NCI-H1048 (cell line): ENCODE data around the gene SELENOK.
"Not testable (repeated sequence)": the region's sequence is repeated elsewhere in the genome, so short reads cannot be mapped to it uniquely, and the experiment has no call there.

ENCODE experiments used
- DNase-seq: peaks from one replicate; lab custom pipeline; 2025; lab: John Stamatoyannopoulos, UW

Gene SELENOK

DNA sequence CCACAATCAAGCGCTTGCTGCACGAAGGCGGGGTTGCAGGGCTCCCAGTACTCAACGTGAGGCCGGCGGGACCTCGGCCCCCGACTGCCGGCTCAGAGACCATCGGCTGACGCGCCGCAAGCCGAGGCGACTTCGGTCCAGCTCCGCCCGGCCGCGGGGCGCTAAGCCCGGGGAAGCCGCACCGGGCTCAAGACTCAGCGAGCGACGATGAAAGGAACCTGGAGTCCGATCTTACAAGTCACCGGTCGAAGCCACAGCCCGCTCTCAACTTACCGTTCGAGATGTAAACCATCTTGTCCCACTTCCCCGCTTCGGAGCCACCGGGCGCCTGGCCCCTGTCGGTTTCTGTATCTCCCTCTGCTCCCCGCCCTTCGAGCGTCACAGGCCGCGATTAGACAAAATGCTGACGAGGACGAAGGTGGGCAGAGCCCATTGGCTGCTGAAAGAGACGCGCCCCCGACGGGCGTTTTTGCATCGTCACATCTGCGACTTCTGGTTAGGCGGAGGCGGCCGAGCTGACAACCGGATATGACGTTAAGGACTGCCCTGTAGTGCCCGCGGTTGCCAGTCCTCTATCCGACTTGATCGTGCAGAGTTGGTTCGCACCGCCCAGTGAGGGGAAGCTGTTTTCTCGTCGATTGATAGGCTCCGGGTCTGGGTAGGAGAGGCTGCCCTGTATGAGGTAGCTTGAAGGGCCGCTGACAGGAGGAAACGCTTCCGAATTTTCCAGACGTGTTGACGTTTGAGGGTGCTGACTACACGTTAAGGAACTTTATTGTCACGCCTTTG, at the start of gene SELENOK:
SELENOK (minus strand) TSS at position 363 of the 789 bp plus-strand sequence.
- DNase-seq = peak; percentile 99

DNA sequence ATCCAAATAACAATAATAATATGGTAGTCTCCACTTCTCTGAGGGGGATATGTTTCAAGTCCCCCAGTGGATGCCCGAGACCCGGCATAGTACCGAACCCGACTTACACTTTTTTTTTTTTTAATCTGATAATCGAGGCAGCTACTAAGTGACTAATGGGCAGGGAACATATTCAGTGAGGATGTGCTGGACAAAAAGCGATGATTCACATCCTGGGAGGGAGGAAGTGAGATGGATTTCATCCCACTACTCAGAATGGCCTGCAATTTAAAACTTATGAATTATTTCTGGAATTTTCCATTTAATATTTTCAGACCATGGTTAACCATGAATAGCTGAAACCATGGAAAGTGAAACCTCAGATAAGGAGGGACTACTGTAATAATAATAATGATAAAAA, 49.5 kb upstream of the SELENOK start:
- DNase-seq = no peak

- DNase-seq = no peak
These were observed 49.0 kb upstream of the SELENOK start for GRCh38 chr3:53940623-53941022.

DNA sequence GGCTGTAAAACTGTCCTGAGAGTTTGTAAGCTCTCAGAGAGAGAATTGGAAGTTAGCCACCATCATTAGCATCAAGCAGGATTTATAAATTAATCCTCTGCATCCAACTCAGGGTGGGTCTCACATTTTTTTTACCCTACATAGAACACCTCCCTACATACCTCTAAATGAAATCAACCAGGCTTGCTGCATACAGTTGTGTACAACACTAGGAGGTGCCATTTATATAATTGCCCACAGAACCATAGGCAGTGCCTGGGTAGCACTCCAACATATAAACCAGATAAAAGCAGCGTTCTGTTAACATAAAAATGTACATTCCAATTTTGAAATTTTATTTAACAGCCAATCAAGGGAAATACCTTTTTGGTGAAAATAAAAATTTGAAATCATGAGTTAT, 48.2 kb upstream of the SELENOK start:
- DNase-seq = no peak

- DNase-seq = no peak
These were observed 47.5 kb upstream of the SELENOK start for GRCh38 chr3:53939086-53939582.

DNA sequence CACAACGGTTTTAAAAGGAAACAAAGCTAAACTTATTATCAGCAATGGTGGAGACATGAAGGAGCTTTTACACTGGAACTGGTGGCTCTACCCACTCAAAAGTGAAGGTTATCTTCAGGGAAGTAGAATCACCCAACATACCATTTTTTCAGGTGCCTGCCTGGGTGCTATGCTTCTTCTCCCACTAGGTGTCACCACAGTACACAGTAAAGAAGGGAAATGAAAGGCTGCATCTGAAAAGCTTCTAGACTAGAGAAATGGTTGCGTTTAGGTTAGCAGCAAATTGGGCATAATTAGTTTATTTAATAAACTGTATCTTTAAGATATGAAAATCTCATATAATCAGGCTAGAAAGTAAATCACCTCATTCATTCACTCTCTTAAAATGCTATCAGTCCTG, 47.0 kb upstream of the SELENOK start:
- peak; percentile 2 for DNase-seq

DNA sequence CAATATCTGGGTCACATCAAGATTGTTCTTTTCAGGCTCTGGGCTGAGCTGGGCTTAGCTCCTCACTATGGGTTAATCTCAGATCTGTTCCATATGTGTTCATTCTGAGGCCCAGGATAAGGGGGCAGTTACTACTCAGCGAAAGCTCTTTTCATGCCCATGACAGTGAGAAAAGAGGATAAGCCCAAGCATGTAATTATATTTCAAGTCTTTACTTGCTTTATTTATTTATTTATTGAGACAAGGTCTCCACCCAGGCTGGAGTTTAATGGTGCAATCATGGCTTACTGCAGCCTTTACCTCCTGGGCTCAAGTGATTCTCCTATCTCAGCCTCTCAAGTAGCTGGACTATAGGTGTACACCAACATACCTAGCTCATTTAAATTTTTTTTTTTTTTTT, 44.7 kb upstream of the SELENOK start:
- DNase-seq = no peak

DNA sequence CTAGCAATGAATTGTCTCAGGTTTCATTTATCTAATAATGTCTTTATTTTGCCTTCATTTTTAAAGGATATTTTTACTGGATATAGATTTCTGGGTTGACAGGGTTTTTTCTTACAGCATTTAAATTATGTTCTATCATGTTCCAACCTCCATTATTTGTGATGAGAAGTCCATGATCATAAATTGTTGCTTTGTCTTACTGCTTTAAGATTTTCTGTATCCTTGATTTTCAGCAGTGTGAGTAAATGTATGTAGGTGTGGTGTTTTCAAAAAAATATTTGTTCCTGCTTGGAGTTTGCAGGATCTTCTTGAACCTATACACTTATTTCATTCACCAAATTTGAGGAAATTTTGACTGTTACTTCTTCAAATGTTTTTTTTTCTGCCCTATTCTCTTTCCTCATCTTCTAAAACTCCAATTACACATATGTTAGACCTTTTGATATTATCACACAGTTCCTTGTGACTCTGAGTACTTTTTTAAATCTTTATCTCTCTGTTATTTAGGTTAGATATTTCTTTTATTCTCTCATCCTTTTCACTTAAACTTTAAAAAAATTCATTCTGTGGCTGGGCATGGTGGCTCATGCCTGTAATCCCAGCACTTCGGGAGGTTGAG, 43.7 kb upstream of the SELENOK start:
- DNase-seq = no peak

- DNase-seq = not testable (repeated sequence)
These were observed 35.7 kb upstream of the SELENOK start for GRCh38 chr3:53927208-53927872.

GRCh38 chr3:53921296-53921695, 29.6 kb upstream of the SELENOK start:
- no peak for DNase-seq

DNA sequence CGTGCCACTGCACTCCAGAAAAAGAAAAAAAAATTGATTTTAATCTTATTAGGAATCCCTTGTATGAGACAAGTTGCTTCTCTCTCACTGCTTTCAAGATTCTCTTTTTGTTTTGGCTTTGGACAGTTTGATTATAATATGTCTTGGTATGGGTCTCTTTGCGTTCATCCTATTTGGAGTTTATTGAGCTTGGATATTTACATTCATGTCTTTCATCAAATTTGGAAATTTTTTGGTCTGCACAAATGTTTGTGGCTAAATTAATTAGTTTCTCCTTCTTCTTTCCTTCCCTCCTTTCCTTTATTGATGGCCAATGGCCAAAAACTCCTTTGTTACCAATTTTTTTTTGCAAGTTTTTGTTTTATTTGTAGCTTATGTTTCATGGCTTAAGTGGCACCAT, 28.1 kb upstream of the SELENOK start:
- no peak for DNase-seq

DNA sequence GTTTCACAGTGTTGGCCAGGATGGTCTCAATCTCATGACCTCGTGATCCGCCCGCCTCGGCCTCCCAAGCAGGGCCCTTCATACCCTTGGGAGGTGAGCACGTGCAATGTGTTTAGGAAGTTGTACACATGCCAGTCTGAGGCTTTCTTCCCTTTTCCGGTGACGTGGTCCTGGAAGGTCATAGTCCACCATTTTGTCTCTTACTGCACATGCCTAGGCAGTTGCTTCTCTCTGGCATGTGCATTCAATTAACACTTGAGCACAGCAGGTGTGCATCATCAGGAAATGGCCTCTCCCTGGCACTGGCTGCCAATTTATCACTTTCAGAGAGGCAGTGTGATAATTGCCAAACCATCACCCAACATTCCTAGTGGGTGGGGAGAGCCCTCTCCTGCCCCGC, 21.7 kb upstream of the SELENOK start:
- DNase-seq = no peak

DNA sequence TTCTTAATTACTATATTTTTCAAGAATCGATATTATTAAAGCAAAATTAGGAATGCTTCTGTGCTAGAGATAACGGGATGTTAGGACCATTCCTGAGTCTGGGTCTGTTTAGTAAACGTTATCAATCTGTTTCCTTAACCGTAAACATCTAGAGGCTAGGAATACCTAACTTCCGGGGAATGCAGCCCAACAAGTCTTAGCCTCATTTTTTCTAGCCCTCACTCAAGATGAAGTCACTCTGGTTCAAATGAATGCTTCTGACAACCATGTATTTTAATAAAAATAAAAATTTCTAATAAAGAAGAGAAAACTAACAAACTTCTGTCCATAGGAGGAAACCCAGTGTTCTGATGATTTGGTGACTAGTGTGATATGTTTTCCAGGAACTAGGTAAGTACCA, 11.1 kb upstream of the SELENOK start:
- no peak for DNase-seq

- no peak for DNase-seq
These were observed 10.4 kb upstream of the SELENOK start for GRCh38 chr3:53902067-53902466.

DNA sequence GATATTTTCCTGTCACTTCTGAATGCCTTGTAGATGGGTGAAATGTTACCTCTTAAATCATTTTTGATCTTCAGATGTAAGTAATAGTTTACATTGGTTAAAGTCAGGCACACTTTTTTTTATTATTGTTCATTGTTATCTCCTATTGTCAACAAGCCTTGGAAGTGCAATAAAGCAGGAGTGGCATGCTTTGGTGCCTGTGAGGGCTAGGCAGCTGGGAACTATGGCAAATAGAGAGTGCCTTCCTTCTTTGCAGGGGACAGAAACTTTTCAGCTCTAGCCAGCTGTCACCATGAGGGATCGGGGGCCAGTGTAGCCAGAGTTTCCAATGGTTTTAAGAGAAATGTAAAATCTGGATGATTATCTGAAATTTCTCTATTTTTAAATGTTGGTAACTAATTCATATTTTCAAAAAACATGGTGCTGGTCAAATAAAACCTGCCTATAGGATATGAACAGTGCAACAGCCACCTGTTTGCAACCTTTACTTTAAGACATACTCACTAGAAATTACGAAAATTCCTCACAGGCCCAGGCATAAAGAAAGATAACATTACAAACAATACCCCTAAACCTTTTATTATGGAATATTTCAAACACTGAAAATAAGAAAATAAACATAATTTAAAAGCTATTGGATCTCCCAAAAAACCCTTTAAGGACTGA, 9.1 kb upstream of the SELENOK start:
- DNase-seq = no peak

DNA sequence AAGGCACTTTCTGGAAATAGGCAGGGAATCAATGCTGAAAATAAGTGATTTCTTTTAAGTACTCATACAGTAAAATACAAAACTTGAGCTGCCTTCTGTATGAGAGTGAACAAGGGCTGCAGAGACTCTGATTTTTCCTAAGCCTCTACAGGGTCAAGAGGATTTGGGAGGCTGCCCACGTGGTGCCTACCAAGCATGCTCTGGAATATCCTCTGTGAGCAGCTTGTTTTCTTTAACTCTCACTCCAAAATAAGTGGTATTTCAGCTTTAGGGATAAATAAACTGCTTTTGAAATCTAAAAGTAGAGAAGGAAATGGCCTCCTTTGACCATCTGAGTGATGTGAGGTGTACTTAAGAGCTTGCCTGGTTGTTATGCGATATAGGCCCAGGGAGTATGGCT, 8.1 kb upstream of the SELENOK start:
- no peak for DNase-seq

DNA sequence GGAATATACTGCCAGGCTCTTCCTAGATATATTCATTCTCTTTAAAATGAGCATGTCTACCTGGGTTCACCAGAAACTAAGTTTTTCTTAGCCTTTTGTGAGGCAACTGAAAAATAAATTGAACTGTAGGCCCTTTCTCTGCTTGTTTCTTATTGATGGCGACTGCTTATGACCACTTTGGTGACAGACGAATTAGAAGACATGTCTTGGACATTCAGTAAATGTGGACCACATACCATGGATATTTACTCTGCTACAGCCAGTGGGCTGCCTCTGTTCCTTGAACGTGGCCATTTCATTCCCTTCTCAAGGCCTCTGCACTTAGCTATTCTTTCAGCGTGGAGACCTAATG, 603 bp upstream of the SELENOK start:
- no peak for DNase-seq

- no peak for DNase-seq
These were observed 758 bp downstream of the SELENOK start for GRCh38 chr3:53890726-53891475.

DNA sequence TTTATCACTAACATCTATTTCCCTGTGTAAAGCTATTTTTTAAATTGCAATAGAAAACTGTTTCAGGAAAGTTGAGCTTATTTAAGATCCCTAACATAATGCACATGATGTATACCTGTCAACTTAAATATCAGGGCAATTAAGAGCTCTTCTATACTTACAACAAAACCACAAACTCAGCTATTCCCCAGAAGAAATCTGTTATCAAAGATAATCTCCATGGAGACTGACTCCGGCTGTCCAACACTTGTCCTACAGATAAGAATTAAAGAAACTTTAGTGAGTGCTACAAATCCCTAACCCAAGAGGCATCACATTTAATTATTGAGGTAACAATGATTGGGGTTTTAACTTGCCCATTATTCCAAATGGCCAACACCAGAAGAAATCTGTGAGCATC, 3.4 kb downstream of the SELENOK start:
- DNase-seq = no peak

GRCh38 chr3:53887446-53887845, 4.2 kb downstream of the SELENOK start:
- no peak for DNase-seq

DNA sequence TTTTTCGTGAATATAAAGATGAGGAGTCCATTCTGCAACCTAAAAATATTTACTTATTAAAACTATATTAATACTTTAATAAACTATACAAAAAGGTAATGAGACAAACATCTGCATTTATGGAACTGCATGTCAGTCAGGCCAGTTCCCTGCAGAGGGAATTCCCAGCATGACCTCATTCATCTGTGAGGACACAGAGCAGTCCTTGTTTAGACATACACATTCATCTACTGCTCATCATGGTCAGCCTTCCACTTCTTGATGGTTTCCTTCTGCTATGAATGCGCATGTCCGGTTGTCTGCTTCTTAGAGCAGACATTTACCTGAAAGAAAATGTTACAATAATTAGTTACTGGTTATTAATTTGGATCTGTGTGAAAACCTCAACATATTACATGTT, 6.4 kb downstream of the SELENOK start:
- no peak for DNase-seq

- no peak for DNase-seq
These were observed 7.0 kb downstream of the SELENOK start for GRCh38 chr3:53884623-53885022.
